Measurements from ENCODE around the gene CCDC146. TPM values are rescaled to one million over a fixed set of nuclear protein-coding genes. Genes with fewer than 3 reads are reported as not detected.

The CCDC146 gene
- total RNA-seq, 1 donor from 2014 or later: 6.1 TPM

DNA sequence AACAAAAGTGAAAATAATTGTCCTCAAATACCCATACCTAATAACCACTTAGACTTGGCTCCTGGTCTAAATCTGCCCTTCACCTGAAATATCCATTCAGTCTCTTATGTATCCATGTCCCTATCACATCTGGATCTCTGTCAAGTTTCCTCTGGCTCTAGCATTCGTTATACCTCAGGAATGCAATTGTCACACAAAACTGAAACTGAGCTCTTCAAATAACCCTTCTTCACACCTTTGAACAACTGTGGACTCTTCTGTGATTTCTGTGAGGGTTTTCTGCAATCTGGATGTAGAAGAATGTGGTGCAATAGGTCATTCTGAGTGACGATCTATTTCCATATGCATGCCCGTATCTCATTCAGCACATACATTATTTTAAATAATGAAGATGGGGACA lies 130.7 kb downstream of the CCDC146 start:
- H3K27ac Mint-ChIP-seq: no peak overlapping the region

DNA sequence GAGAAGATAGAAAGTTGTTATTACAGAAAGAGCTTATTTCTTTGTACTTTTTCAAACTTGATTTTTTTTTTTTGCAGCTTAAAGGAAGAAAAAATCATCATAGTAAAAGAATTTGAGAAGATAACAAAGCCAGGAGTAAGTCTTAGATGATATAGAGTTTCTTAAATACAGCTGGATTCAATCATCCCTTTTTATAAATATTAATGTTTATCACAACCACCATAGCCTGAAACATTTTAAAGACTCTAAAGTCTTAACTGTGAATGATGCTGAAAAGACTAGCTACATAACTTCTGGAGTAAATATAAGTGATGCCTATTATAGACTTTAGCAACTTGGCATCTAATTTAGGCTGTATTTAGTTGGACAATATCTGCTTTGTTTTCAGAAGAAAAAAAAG lies 132.0 kb downstream of the CCDC146 start:
- H3K4me1 Mint-ChIP-seq: no peaks in the 10 kb centered on the region
- no peaks in the 10 kb centered on the region for H3K27me3 Mint-ChIP-seq (ENCODE audit: insufficient read depth, low read depth)
- Histone ChIP-seq H2AFZ (replicated peaks) (no peak overlapping the region), H3F3A (ENCODE audit: low read depth) (no peaks in the 10 kb centered on the region), H3K27me3 (no peaks in the 10 kb centered on the region), H3K36me3 (no peaks in the 10 kb centered on the region), H3K4me1 (no peaks in the 10 kb centered on the region), H3K4me2 (no peak overlapping the region), H3K9ac (no peak overlapping the region), H3K79me2 (ENCODE audit: low read depth) (no peaks in the 10 kb centered on the region), H3K9me3 (ENCODE audit: low read depth) (no peaks in the 10 kb centered on the region), H3K4me3 (no peak overlapping the region), H4K20me1 (ENCODE audit: low read depth) (no peaks in the 10 kb centered on the region), H3K27ac (no peak overlapping the region)
- no peak overlapping the region for H3K27ac Mint-ChIP-seq
- no peaks in the 10 kb centered on the region for H3K9me3 Mint-ChIP-seq
- no peaks in the 10 kb centered on the region for H3K36me3 Mint-ChIP-seq
- TF ChIP-seq, protein P1, sequence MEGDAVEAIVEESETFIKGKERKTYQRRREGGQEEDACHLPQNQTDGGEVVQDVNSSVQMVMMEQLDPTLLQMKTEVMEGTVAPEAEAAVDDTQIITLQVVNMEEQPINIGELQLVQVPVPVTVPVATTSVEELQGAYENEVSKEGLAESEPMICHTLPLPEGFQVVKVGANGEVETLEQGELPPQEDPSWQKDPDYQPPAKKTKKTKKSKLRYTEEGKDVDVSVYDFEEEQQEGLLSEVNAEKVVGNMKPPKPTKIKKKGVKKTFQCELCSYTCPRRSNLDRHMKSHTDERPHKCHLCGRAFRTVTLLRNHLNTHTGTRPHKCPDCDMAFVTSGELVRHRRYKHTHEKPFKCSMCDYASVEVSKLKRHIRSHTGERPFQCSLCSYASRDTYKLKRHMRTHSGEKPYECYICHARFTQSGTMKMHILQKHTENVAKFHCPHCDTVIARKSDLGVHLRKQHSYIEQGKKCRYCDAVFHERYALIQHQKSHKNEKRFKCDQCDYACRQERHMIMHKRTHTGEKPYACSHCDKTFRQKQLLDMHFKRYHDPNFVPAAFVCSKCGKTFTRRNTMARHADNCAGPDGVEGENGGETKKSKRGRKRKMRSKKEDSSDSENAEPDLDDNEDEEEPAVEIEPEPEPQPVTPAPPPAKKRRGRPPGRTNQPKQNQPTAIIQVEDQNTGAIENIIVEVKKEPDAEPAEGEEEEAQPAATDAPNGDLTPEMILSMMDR (IDR thresholded peaks at IDR 0.05): no peak
- TF ChIP-seq EZH2 (IDR thresholded peaks at IDR 0.05) (no peak), EZH2phosphoT487 (IDR thresholded peaks at IDR 0.05) (no peak)
- no peak for DNase-seq (ENCODE audit: low spot score)
- H3K4me3 Mint-ChIP-seq: no peak overlapping the region

More for the DNA sequence above, 130.7 kb downstream of the CCDC146 start:
- no peaks in the 10 kb centered on the region for H3K27me3 ChIP-seq
- no peak overlapping the region for H3K9ac ChIP-seq
- H3F3A ChIP-seq (ENCODE audit: low read depth): no peaks in the 10 kb centered on the region
- no peaks in the 10 kb centered on the region for H3K4me1 ChIP-seq
- no peaks in the 10 kb centered on the region for H3K79me2 ChIP-seq (ENCODE audit: low read depth)
- TF ChIP-seq EZH2 (IDR thresholded peaks at IDR 0.05) (no peak), EZH2phosphoT487 (IDR thresholded peaks at IDR 0.05) (no peak)
- TF ChIP-seq, protein P1 (IDR thresholded peaks at IDR 0.05): no peak
- H3K36me3 Mint-ChIP-seq: no peaks in the 10 kb centered on the region
- no peaks in the 10 kb centered on the region for H3K36me3 ChIP-seq
- H3K27me3 Mint-ChIP-seq (ENCODE audit: insufficient read depth, low read depth): no peaks in the 10 kb centered on the region
- H3K4me1 Mint-ChIP-seq: no peaks in the 10 kb centered on the region
- no peak overlapping the region for H3K4me3 Mint-ChIP-seq
- no peak overlapping the region for H2AFZ ChIP-seq (replicated peaks)
- H3K9me3 ChIP-seq (ENCODE audit: low read depth): no peaks in the 10 kb centered on the region
- no peaks in the 10 kb centered on the region for H3K9me3 Mint-ChIP-seq
- no peak for DNase-seq (ENCODE audit: low spot score)
- H3K27ac ChIP-seq: no peak overlapping the region
- H3K4me2 ChIP-seq: no peak overlapping the region
- H4K20me1 ChIP-seq (ENCODE audit: low read depth): no peaks in the 10 kb centered on the region
- no peak overlapping the region for H3K4me3 ChIP-seq

DNA sequence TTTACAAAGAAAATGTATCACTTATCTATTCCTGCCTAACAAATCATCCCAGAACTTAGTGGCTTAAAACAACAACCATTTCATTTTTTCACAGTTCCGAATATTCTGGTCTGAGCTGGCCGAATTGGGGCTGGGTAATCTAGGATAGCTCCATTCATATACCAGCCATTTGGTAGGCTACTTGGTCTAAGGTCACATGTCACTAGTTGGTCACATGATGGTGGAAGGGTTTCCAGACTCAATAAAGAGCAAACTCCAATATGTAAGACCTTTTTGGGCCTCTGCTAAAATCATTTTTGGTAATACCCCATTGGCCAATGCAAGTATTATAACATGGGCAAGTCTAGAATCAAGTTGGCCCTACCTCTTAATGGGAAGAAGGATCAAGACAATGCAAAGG lies 132.5 kb downstream of the CCDC146 start:
- H3K27me3 ChIP-seq: no peaks in the 10 kb centered on the region
- Mint-ChIP-seq H3K4me3 (no peak overlapping the region), H3K9me3 (no peaks in the 10 kb centered on the region), H3K36me3 (no peaks in the 10 kb centered on the region), H3K27me3 (ENCODE audit: insufficient read depth, low read depth) (no peaks in the 10 kb centered on the region), H3K27ac (no peak overlapping the region), H3K4me1 (no peaks in the 10 kb centered on the region)
- no peak overlapping the region for H3K9ac ChIP-seq
- no peak overlapping the region for H2AFZ ChIP-seq (replicated peaks)
- H4K20me1 ChIP-seq (ENCODE audit: low read depth): no peaks in the 10 kb centered on the region
- H3K79me2 ChIP-seq (ENCODE audit: low read depth): no peaks in the 10 kb centered on the region
- H3K4me3 ChIP-seq: no peak overlapping the region
- H3K27ac ChIP-seq: no peak overlapping the region
- H3K9me3 ChIP-seq (ENCODE audit: low read depth): no peaks in the 10 kb centered on the region
- DNase-seq (ENCODE audit: low spot score): no peak
- no peak overlapping the region for H3K4me2 ChIP-seq
- H3F3A ChIP-seq (ENCODE audit: low read depth): no peaks in the 10 kb centered on the region
- no peak for TF ChIP-seq EZH2 (IDR thresholded peaks at IDR 0.05)
- TF ChIP-seq, protein P1 (IDR thresholded peaks at IDR 0.05): no peak
- TF ChIP-seq EZH2phosphoT487 (IDR thresholded peaks at IDR 0.05): no peak
- no peaks in the 10 kb centered on the region for H3K4me1 ChIP-seq
- H3K36me3 ChIP-seq: no peaks in the 10 kb centered on the region
